ENCODE data around the gene GABRB3.

The GABRB3 gene

DNA sequence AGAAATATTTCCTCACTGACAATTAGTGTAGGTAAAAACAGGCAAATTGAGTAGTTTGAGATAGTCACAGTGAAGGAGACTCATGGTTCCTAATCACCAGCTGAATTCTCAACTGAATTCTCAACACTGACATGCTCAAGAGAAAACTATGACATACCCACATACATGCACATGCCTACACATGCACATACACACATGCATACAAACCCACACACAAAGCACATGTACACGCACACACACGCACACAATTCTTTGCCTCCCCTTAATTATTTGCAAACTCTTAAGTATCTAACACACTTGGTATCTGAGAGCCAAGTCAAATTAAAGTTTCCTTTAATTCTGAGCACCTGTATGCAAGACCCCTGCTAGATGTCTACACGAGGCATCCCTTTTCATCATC lies 111.8 kb downstream of the GABRB3 start:
- DNase-seq = no peak
- Histone ChIP-seq H3K27me3 (replicated peaks) (no peaks in the 10 kb centered on the region), H3K27ac (no peak overlapping the region), H3K4me3 (ENCODE audit: low read depth, low read length) (no peak overlapping the region), H3K36me3 (replicated peaks) (no peaks in the 10 kb centered on the region)
- in situ Hi-C loops (cut with HindIII; ENCODE audit: low pct_ligation_motif_present, low sequenced_read_pairs) = no loop called here
- TF ChIP-seq, protein P1, sequence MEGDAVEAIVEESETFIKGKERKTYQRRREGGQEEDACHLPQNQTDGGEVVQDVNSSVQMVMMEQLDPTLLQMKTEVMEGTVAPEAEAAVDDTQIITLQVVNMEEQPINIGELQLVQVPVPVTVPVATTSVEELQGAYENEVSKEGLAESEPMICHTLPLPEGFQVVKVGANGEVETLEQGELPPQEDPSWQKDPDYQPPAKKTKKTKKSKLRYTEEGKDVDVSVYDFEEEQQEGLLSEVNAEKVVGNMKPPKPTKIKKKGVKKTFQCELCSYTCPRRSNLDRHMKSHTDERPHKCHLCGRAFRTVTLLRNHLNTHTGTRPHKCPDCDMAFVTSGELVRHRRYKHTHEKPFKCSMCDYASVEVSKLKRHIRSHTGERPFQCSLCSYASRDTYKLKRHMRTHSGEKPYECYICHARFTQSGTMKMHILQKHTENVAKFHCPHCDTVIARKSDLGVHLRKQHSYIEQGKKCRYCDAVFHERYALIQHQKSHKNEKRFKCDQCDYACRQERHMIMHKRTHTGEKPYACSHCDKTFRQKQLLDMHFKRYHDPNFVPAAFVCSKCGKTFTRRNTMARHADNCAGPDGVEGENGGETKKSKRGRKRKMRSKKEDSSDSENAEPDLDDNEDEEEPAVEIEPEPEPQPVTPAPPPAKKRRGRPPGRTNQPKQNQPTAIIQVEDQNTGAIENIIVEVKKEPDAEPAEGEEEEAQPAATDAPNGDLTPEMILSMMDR (IDR thresholded peaks at IDR 0.05; ENCODE audit: low read depth, low read length, missing control alignments) = no peak

DNA sequence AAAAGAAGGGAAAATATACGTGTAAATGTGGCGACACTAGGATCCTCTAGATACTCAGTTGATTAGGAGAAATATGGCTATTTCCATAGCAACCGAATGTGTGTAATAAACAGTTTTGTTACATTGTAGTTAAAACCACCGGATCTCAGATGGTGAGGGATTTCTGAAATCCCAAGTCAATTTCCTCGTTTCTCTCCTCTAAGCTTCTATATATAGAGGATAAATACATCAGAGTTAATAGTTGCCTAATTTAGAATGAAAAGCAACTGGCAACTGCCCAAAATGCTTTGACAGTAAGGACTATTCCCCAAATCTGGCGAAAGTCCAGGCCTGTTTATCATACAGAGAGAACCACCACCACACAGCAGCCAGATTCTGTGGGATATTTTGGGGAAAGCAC lies 112.6 kb downstream of the GABRB3 start:
- TF ChIP-seq, protein P1 (IDR thresholded peaks at IDR 0.05; ENCODE audit: low read depth, low read length, missing control alignments) = no peak
- no peak overlapping the region for H3K4me3 ChIP-seq (ENCODE audit: low read depth, low read length)
- H3K36me3 ChIP-seq (replicated peaks) = no peaks in the 10 kb centered on the region
- H3K27me3 ChIP-seq (replicated peaks) = no peaks in the 10 kb centered on the region
- in situ Hi-C loops (cut with HindIII; ENCODE audit: low pct_ligation_motif_present, low sequenced_read_pairs) = no loop called here
- no peak overlapping the region for H3K27ac ChIP-seq
- DNase-seq = no peak

DNA sequence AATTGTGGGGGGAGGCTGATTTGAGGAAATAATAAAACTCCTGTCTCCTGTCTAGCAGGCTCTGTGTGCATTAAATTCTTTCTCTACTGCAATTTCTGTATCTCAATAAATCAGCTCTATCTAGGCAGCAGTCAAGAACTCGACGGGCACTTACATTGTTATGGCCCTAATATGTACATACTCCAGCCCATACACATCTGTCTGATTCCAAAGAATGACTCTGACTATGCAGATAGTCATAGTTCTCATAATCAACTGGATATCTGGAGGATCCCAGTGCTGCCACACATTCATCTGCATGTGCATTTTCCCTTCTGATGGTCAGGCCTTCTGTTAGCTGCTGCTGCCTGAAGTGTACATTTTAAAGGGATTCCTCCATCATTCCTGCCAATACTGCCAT lies 114.6 kb downstream of the GABRB3 start:
- TF ChIP-seq, protein P1 (IDR thresholded peaks at IDR 0.05; ENCODE audit: low read depth, low read length, missing control alignments) = no peak
- Histone ChIP-seq H3K4me3 (ENCODE audit: low read depth, low read length) (no peak overlapping the region), H3K36me3 (replicated peaks) (no peaks in the 10 kb centered on the region), H3K27ac (no peak overlapping the region), H3K27me3 (replicated peaks) (no peaks in the 10 kb centered on the region)
- in situ Hi-C loops (cut with HindIII; ENCODE audit: low pct_ligation_motif_present, low sequenced_read_pairs) = no loop called here
- no peak for DNase-seq

DNA sequence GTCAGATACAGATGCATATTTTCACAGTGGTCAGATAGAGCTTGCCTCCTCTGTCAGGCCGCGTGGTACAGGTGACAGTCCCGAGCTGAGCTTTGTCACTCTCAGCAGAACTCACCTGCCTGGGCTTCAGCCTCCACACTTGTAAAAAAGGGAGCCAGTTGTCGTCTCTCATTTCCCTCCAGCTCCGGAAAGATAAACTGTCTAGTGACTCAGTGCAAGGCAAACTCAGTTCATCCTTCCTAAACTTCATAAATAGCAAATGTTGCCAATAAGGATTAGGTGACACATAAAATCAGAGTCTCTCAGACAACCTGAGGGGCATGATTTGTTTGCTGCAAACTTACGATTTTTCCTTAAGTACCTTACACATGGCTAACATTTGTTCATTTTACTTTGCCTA lies 116.8 kb downstream of the GABRB3 start:
- TF ChIP-seq, protein P1 (IDR thresholded peaks at IDR 0.05; ENCODE audit: low read depth, low read length, missing control alignments) = no peak
- H3K27ac ChIP-seq = no peak overlapping the region
- no peak overlapping the region for H3K4me3 ChIP-seq (ENCODE audit: low read depth, low read length)
- DNase-seq = no peak
- H3K27me3 ChIP-seq (replicated peaks) = no peaks in the 10 kb centered on the region
- in situ Hi-C loops (cut with HindIII; ENCODE audit: low pct_ligation_motif_present, low sequenced_read_pairs) = no loop called here
- H3K36me3 ChIP-seq (replicated peaks) = no peaks in the 10 kb centered on the region

DNA sequence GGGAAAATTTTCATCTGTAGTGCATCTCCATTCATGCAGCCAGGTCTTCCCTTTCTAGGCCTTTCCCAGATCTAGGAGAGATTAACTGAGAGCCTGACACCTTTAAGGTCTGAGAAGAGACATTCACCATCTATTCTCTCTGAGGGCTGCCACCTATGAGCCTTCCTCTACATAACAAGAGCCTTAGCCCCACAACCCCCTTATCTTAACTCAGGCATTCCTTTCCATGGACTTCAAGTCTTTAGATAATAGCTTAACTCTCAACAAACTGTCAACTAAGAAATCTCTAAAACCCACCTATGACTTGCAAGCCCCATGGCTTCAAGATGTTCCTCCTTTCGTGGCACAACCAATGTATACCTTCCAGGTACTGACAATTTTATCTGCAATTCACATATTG lies 121.0 kb downstream of the GABRB3 start:
- Histone ChIP-seq H3K27me3 (replicated peaks) (no peaks in the 10 kb centered on the region), H3K36me3 (replicated peaks) (no peaks in the 10 kb centered on the region), H3K27ac (no peak overlapping the region), H3K4me3 (ENCODE audit: low read depth, low read length) (no peak overlapping the region)
- no peak for DNase-seq
- in situ Hi-C loops (cut with HindIII; ENCODE audit: low pct_ligation_motif_present, low sequenced_read_pairs) = no loop called here
- TF ChIP-seq, protein P1 (IDR thresholded peaks at IDR 0.05; ENCODE audit: low read depth, low read length, missing control alignments) = no peak

DNA sequence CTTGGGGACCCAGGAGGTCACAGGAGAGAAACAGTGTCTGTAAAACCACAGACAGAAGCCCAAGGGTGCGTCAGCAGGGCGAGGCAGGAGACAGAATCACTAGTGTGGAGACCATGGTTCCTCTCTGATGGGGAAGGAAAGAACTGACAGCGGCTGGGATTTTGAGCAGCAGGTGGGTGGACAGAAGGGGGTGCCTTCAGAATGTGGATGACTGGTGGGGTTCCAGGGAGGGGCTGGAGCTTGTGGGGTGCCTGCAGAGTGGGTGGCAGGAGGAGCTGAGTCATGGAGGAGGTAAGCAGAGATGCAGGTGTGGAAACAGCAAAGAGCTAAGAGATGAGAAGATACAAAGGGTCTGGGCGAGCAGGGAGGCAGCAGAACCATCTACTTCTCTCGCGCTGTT lies 124.2 kb downstream of the GABRB3 start:
- H3K4me3 ChIP-seq (ENCODE audit: low read depth, low read length) = no peak overlapping the region
- in situ Hi-C loops (cut with HindIII; ENCODE audit: low pct_ligation_motif_present, low sequenced_read_pairs) = no loop called here
- no peak overlapping the region for H3K27ac ChIP-seq
- no peaks in the 10 kb centered on the region for H3K36me3 ChIP-seq (replicated peaks)
- TF ChIP-seq, protein P1 (IDR thresholded peaks at IDR 0.05; ENCODE audit: low read depth, low read length, missing control alignments) = no peak
- DNase-seq = no peak
- no peaks in the 10 kb centered on the region for H3K27me3 ChIP-seq (replicated peaks)
